NK-92 treated with Interleukin-12 subunit alpha and Interleukin-12 subunit beta, amount 100 ng/mL, for 24 hours (cell line): ENCODE results near the gene MGLL.

ENCODE experiments used
- DNase-seq: peaks from one replicate; lab custom pipeline; 2025; lab: John Stamatoyannopoulos, UW

Gene MGLL

GRCh38 chr3:127741690-127742089 lies 80.6 kb downstream of the MGLL start:
- DNase-seq: no peak

GRCh38 chr3:127741246-127741645 lies 81.1 kb downstream of the MGLL start:
- no peak for DNase-seq

GRCh38 chr3:127740136-127740915 lies 82.0 kb downstream of the MGLL start:
- no peak for DNase-seq

DNA sequence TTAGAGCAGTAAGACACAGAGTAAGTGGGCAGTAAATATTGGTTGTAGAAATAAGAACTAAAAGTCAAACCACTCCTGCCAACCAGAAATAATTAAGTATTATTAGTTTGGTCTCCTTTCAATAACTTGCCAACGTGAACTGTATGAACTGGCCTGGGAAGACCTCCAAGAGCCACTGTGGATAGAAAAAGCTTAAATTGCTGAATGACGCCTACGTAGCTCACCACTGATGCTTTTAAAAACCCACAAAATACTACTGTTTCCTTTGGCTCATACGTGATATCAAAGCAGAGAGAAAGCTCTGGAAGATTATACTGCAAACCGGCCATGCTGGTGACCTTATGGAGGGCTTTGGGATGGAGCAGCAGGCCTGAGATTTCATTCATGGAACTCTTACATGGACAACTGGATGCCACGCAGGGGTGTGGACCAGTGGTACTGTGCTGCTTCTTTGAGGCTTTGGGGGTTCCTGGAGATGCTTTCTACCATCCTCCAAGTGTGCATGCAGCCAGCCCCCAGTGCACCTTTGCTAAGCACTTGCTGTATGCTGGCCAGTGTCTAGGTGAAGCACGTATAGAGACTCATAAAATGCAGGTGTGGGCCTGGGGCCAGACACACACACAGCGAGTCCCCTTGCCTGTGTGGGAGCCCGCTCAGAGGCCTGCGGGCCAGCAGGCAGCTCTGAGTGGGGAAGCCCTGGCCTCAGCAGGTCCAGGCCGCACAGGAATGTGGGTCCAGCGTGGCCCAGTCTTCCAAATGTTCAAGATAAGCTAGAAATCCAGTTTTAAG lies 82.8 kb downstream of the MGLL start:
- DNase-seq: no peak

DNA sequence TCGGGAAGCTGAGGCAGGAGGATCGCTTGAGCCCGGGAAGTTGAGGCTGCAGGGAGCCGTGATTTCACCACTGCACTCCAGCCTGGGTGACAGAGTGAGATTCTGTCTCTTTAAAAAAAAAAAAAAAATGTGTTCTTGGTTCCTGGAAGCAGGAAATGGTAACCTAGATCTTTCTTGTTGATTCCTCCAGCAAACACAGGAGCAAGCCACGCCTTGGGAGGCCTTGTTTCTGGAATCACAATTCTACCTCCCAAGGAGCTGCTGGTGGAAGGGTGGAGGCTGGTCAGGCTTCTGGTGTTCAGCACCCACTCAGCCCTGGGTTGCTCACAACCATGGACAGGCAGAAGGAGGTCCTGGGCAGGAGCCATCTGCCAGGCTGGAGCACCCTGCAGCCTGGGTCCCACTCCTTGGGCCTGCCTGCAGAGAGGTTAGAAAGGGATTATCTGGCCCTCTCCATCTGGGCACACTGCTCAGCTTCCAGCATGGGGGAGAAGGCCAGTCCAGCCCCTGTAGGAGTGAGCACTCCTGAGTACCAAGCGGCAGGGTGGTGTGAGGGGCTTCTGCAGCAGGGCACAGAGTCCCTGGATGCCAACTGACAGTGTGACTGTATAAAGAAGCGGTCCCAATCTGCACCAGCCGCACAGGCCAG lies 84.0 kb downstream of the MGLL start:
- DNase-seq: no peak

DNA sequence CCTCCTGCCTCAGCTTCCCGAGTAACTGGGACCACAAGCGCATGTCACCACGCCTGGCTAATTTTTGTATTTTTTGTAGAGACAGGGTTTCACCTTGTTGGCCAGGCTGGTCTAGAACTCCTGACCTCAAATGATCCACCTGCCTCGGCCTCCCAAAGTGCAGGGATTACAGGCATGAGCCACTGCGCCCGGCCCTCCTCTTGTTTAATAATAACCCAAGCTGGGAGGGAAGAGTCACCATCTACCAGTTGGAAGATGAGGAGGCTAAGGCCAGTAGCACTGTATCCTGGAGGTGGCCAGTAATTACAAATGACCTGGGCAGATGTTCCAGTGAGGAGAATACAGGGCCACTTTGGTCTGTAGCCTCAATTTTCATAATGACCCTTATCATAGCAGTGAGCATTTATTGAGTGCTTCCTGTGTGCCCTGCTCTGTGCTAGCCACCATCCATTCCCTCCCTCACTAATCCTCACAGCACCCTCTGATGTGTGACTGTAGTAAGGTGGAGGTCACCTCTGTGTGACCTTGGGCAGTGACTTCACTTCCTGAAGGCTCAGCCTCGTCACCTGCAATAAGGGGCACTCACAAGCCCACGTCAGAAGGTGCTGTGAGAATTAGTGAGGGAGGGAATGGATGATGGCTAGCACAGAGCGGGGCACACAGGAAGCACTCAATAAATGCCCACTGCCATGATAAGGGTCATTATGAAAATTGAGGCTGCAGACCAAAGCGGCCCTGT lies 85.3 kb downstream of the MGLL start:
- DNase-seq: no peak

- DNase-seq: no peak
Measured at GRCh38 chr3:127735767-127736693, 86.3 kb downstream of the MGLL start.

- DNase-seq: no peak
Measured at GRCh38 chr3:127734754-127735473, 87.4 kb downstream of the MGLL start.

GRCh38 chr3:127734181-127734720 lies 88.1 kb downstream of the MGLL start:
- no peak for DNase-seq

DNA sequence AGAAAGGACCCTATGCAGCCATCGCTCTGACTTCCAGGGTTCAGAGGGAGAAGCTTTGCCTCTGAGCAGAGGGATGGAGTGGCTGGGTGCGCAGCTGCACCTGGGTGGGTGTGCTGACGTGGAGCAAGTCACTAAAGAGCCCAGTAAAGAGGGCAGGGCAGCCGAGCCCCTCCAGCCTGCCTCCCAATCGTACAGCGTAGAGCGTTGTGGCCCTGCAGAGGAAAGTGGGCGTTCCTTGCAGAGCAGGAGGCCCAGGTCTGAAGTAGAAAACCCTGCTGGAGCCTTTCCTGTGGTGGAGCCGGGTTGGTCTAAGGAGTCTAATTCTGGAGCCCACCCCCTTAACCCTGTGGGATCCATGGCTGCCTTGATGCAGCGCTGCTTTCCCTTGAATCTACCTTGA lies 88.5 kb downstream of the MGLL start:
- no peak for DNase-seq

- no peak for DNase-seq
Measured at GRCh38 chr3:127732879-127733350, 89.4 kb downstream of the MGLL start.

- no peak for DNase-seq
Measured at GRCh38 chr3:127732303-127732702, 90.0 kb downstream of the MGLL start.

DNA sequence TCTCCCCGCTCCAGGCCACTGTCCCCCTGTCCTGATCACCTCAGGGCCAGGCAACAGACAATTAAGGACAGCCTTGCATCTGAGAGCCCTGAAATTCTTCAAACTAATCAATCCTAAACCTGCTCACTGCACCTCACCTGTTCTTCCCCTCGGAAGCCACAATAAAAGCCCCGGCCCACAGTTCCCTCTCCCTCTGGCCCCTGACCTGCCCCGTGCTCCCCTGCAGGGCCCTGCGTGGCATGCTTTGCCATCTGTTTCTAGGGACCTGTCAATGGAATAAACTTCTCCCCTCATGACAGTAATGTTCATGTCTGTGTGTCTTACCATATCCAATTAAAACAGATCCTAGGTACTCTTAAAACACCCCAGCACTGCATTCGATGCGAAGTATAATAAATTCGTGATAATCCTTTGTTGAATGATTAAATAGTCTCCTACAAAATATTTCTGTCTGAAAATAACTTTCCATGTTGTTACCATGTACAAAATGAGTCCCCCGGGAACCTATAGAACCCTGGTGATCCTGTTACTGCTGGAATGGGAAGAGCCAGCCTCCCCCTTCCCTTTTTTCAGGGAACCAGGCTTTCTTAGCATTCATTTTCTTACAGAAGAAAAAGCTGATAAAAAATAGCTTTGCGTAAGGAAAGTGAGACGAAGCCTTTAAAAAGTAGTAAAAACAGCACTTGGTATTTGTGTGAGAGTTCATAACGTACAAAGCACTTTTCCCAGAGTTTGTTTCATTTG lies 90.6 kb downstream of the MGLL start:
- no peak for DNase-seq

DNA sequence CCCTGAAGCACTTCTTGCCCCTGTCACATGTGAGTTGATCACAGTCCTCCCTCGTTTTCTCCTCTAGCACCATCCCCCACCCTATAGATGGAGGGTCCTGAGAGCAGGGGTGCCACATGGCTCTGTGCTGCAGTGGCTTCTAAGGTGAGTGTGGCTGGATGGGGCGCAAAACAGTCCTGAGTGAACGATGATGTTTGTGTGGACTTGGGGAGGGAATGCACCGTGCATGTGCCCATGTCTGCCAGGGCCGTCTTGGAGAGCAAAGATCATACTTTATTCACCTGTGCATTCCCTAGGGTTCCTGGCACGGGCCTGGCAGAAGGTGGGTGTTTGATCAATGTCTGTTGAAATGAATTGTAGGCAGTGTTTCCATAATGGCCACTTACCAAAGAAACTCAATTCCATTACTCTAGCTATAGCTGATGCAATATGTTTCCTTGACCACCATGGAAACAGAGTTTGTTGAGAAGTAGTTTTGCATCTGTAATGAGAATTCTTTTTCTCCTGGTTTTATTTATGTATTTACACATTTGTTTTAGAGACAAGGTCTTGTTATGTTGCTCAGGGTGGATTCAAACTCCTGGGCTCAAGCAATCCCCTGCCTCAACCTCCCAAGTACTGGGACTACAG lies 91.5 kb downstream of the MGLL start:
- DNase-seq: no peak

DNA sequence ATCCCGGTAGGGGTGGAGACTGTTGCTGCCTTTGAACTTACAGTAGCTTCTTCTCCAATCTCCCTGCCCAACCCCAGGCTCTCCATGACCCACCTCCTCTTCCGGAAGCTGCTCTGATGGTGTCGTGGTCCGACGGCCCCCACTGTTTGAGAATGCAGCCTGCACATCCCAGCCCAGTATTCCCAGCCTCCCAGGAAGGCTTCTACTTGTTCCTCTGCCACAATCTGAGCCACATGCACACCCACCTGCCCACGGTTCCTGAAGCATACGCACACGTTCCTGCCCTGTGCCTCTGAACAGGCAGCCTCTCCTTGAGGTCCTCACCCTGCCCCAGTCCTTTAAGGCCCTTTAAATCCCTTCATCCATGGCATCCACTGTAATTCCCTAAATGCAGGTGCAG lies 92.1 kb downstream of the MGLL start:
- DNase-seq: no peak

- DNase-seq: no peak
Measured at GRCh38 chr3:127729556-127730056, 92.7 kb downstream of the MGLL start.

DNA sequence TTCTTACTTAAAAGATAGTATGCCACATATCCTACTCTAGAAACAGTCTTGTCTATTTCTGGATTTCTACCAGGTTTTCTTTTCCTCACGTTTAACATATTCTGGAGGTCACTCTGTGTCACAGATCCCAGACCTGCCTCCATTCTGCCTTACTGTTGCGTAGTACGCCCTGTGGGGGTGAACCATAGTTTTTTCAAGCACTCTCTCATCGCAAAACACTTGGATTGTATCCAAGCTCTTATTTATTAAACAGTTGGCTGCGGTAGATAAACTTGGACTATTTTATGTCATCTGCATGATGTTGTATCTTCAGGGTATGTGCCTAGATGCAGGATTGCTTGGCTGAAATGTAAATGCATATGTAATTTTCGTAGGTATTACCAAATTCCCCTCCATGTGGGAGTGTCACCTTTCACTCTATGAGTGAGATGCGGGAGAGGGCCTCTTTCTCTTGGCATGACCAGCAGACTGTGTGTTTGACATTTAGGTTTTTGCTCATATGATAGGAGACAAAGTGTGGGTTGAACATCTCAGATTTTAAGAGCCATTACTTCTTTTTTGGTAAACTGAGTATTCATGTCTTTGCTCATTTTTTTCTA lies 93.8 kb downstream of the MGLL start:
- DNase-seq: no peak

GRCh38 chr3:127726894-127727293 lies 95.4 kb downstream of the MGLL start:
- DNase-seq: no peak
